Mesenchymal stem cell (in vitro differentiated cells and primary cell): ENCODE results near the gene POMT2.
A peak's percentile ranks its signal among the peaks of the same experiment; 100 is the strongest.

Experiments
- DNase-seq: peaks from one replicate; pipeline ENCODE4 v3.0.0-alpha.2; 2013
- H2AFZ ChIP-seq: one replicate; pipeline ENCODE4 v1.6.1; 2013; ENCODE audit warnings: low read depth, mild to moderate bottlenecking, control low read depth, inconsistent platforms, low read length, moderate library complexity
- H2AK5ac ChIP-seq: 2 replicates; pipeline ENCODE4 v1.6.1; 2013; ENCODE audit warnings: low read length, moderate library complexity, mild to moderate bottlenecking, inconsistent platforms; ENCODE audit not compliant: severe bottlenecking
- H2BK120ac ChIP-seq: one replicate; pipeline ENCODE4 v1.6.1; 2013; ENCODE audit warnings: low read depth, mild to moderate bottlenecking, inconsistent platforms, low read length, moderate library complexity
- H2BK12ac ChIP-seq, 2 experiments: one replicate each; pipeline ENCODE4 v1.6.1; 2013; ENCODE audit warnings: inconsistent platforms in 2 of 2, low read length in 2 of 2, mild to moderate bottlenecking in 2 of 2, moderate library complexity in 2 of 2, control low read depth in 1 of 2
- H2BK15ac ChIP-seq: one replicate; pipeline ENCODE4 v1.6.1; 2013; ENCODE audit warnings: mild to moderate bottlenecking, low read depth, inconsistent platforms; ENCODE audit not compliant: poor library complexity, severe bottlenecking
- H2BK5ac ChIP-seq: 2 replicates; pipeline ENCODE4 v1.6.1; 2013; ENCODE audit warnings: low read depth, mild to moderate bottlenecking, low read length, control low read depth, inconsistent platforms; ENCODE audit not compliant: poor library complexity, severe bottlenecking
- H3K14ac ChIP-seq, 2 experiments: one replicate each; pipeline ENCODE4 v1.6.1; 2013; ENCODE audit warnings: inconsistent platforms in 2 of 2, low read length in 2 of 2, control low read depth in 1 of 2, mild to moderate bottlenecking in 1 of 2, moderate library complexity in 1 of 2
- H3K18ac ChIP-seq, 2 experiments: one replicate each; pipeline ENCODE4 v1.6.1; 2013; ENCODE audit warnings: inconsistent platforms in 2 of 2, low read length in 2 of 2, control low read depth in 1 of 2, low read depth in 1 of 2, mild to moderate bottlenecking in 1 of 2
- H3K23ac ChIP-seq, 2 experiments: one replicate each; pipeline ENCODE4 v1.6.1; 2013; ENCODE audit warnings: inconsistent platforms in 2 of 2, low read length in 2 of 2, mild to moderate bottlenecking in 2 of 2, moderate library complexity in 2 of 2, control low read depth in 1 of 2
- H3K27ac ChIP-seq: 2 replicates; pipeline ENCODE4 v1.5.1; 2013; ENCODE audit warnings: mild to moderate bottlenecking, moderate library complexity, low read length, control low read depth, inconsistent platforms; ENCODE audit not compliant: poor library complexity, severe bottlenecking
- H3K27me3 ChIP-seq, 2 experiments: 2 replicates each; pipeline versions ENCODE4 v1.6.1 to v1.7.0; 2013; ENCODE audit warnings: low read length in 2 of 2, mild to moderate bottlenecking in 2 of 2, moderate library complexity in 2 of 2, control low read depth in 1 of 2, inconsistent platforms in 1 of 2; ENCODE audit not compliant: control insufficient read depth in 1 of 2, insufficient read depth in 1 of 2
- H3K36me3 ChIP-seq, 2 experiments: 2 replicates each; pipeline versions ENCODE4 v1.6.1 to v1.7.0; 2013; ENCODE audit warnings: low read length in 2 of 2, control low read depth in 1 of 2, inconsistent platforms in 1 of 2, low read depth in 1 of 2, mild to moderate bottlenecking in 1 of 2; ENCODE audit not compliant: insufficient read depth in 2 of 2, control insufficient read depth in 1 of 2
- H3K4ac ChIP-seq, 2 experiments: one replicate each; pipeline ENCODE4 v1.6.1; 2013; ENCODE audit warnings: inconsistent platforms in 2 of 2, low read length in 2 of 2, mild to moderate bottlenecking in 2 of 2, moderate library complexity in 2 of 2, control low read depth in 1 of 2, low read depth in 1 of 2
- H3K4me1 ChIP-seq: 2 replicates; pipeline ENCODE4 v1.6.1; 2013; ENCODE audit warnings: low read depth, low read length, control low read depth; ENCODE audit not compliant: control insufficient read depth, insufficient read depth
- H3K4me2 ChIP-seq: 2 replicates; pipeline ENCODE4 v1.6.1; 2013; ENCODE audit warnings: low read length, mild to moderate bottlenecking, inconsistent platforms; ENCODE audit not compliant: poor library complexity, severe bottlenecking
- H3K4me3 ChIP-seq, 2 experiments: 2 replicates each; pipeline versions ENCODE4 v1.5.1 to v1.7.0; 2013; ENCODE audit warnings: low read length in 2 of 2, mild to moderate bottlenecking in 2 of 2, control low read depth in 1 of 2, low read depth in 1 of 2; ENCODE audit not compliant: insufficient read depth in 1 of 2
- H3K79me1 ChIP-seq: replicated peaks from 2 replicates; pipeline ENCODE4 v1.6.1; 2013; ENCODE audit warnings: mild to moderate bottlenecking, control low read depth, low read length, inconsistent platforms; ENCODE audit not compliant: poor library complexity, severe bottlenecking
- H3K9ac ChIP-seq: 2 replicates; pipeline ENCODE4 v1.7.0; 2013; ENCODE audit warnings: mild to moderate bottlenecking, low read length, moderate library complexity
- H3K9me3 ChIP-seq: 2 replicates; pipeline ENCODE4 v1.7.0; 2013; ENCODE audit warnings: mild to moderate bottlenecking, low read length; ENCODE audit not compliant: control insufficient read depth
- H4K8ac ChIP-seq: one replicate; pipeline ENCODE4 v1.6.1; 2013; ENCODE audit warnings: inconsistent platforms, mild to moderate bottlenecking, low read length, moderate library complexity
- H4K91ac ChIP-seq: one replicate; pipeline ENCODE4 v1.6.1; 2013; ENCODE audit warnings: mild to moderate bottlenecking, low read length, inconsistent platforms
- WGBS: methylation state at CpG from one replicate; pipeline ENCODE4 v1.1.7; 2013; ENCODE audit warnings: mixed read lengths; 5-methylcytosine and 5-hydroxymethylcytosine counted together

POMT2 gene

GRCh38 chr14:77258566-77258965 is 62.1 kb downstream of the POMT2 start:
- Histone ChIP-seq H3K23ac (no peak overlapping the region), H2BK12ac (no peak overlapping the region), H3K18ac (no peak overlapping the region), H3K4me2 (no peak overlapping the region), H3K27me3 (peaks cover 41 to 66% of the 10 kb centered on the region in 2 experiments), H3K27ac (no peak overlapping the region), H2BK120ac (no peak overlapping the region), H2BK5ac (no peak overlapping the region), H4K8ac (no peak overlapping the region), H4K91ac (no peak overlapping the region), H3K9me3 (no peaks in the 10 kb centered on the region), H3K4me3 (no peak overlapping the region), H2AK5ac (no peak overlapping the region), H2BK15ac (no peak overlapping the region), H3K9ac (no peak overlapping the region), H3K36me3 (no peaks in the 10 kb centered on the region), H3K4ac (no peak overlapping the region), H3K4me1 (no peaks in the 10 kb centered on the region), H3K79me1 (no peaks in the 10 kb centered on the region), H2AFZ (no peak overlapping the region), H3K14ac (no peak overlapping the region)
- DNase-seq, result no peak
- WGBS, result 82% methylated on average over 5 of the region's 5 CpGs

- Histone ChIP-seq H3K23ac (no peak overlapping the region), H3K18ac (no peak overlapping the region), H4K8ac (no peak overlapping the region), H3K27ac (no peak overlapping the region), H2BK120ac (no peak overlapping the region), H3K4me1 (no peaks in the 10 kb centered on the region), H2BK5ac (no peak overlapping the region), H3K4me3 (no peak overlapping the region), H4K91ac (no peak overlapping the region), H3K36me3 (no peaks in the 10 kb centered on the region), H3K27me3 (peaks cover 47 to 62% of the 10 kb centered on the region in 2 experiments), H3K14ac (no peak overlapping the region), H3K9me3 (no peaks in the 10 kb centered on the region), H3K9ac (no peak overlapping the region), H3K4me2 (no peak overlapping the region), H2BK12ac (no peak overlapping the region), H2AFZ (no peak overlapping the region), H2AK5ac (no peak overlapping the region), H3K4ac (no peak overlapping the region), H2BK15ac (no peak overlapping the region), H3K79me1 (no peaks in the 10 kb centered on the region)
- DNase-seq, result no peak
- 90% methylated on average over 10 of the region's 10 CpGs for WGBS
Observed at GRCh38 chr14:77257700-77258099, 63.0 kb downstream of the POMT2 start.

GRCh38 chr14:77256694-77257093 is 64.0 kb downstream of the POMT2 start:
- Histone ChIP-seq H4K8ac (no peak overlapping the region), H2BK12ac (no peak overlapping the region), H2BK5ac (no peak overlapping the region), H3K79me1 (no peaks in the 10 kb centered on the region), H2AFZ (no peak overlapping the region), H2AK5ac (no peak overlapping the region), H4K91ac (no peak overlapping the region), H3K27me3 (peaks cover 52 to 64% of the 10 kb centered on the region in 2 experiments), H2BK120ac (no peak overlapping the region), H3K9ac (no peak overlapping the region), H3K36me3 (no peaks in the 10 kb centered on the region), H3K4me2 (no peak overlapping the region), H3K4ac (no peak overlapping the region), H3K18ac (no peak overlapping the region), H3K4me3 (no peak overlapping the region), H3K14ac (no peak overlapping the region), H2BK15ac (no peak overlapping the region), H3K4me1 (no peaks in the 10 kb centered on the region), H3K9me3 (no peaks in the 10 kb centered on the region), H3K27ac (no peak overlapping the region), H3K23ac (no peak overlapping the region)
- no peak for DNase-seq
- WGBS, result 95% methylated on average over 6 of the region's 8 CpGs

- no peak overlapping the region for H3K4ac ChIP-seq
- no peak for DNase-seq
- no peak overlapping the region for H3K18ac ChIP-seq
Observed at GRCh38 chr14:77253333-77254190, 67.1 kb downstream of the POMT2 start.

More at GRCh38 chr14:77253333-77254190, 67.1 kb downstream of the POMT2 start:
- Histone ChIP-seq H3K4me2 (no peak overlapping the region), H3K9me3 (no peaks in the 10 kb centered on the region), H3K9ac (no peak overlapping the region), H3K27me3 (peaks cover 31 to 56% of the 10 kb centered on the region in 2 experiments), H3K36me3 (no peaks in the 10 kb centered on the region), H3K4me1 (no peaks in the 10 kb centered on the region), H2BK15ac (no peak overlapping the region), H2BK5ac (no peak overlapping the region), H2AFZ (no peak overlapping the region), H3K23ac (peak overlapping the region in 1 of 2 experiments; percentile 35), H2BK120ac (no peak overlapping the region), H3K79me1 (no peaks in the 10 kb centered on the region), H4K8ac (peak overlapping the region; percentile 36), H3K4me3 (no peak overlapping the region), H4K91ac (no peak overlapping the region), H2BK12ac (no peak overlapping the region), H3K27ac (no peak overlapping the region), H2AK5ac (no peak overlapping the region), H3K14ac (no peak overlapping the region)
- WGBS, result 79% methylated on average over 20 of the region's 20 CpGs
